ENCODE data around the gene B4GALNT3. TPM values are rescaled to one million over a fixed set of nuclear protein-coding genes. Genes with fewer than 3 reads are reported as not detected.

The B4GALNT3 gene
- total and polyA plus RNA-seq, 3 experiments from 2014 or later, result 3.1 to 6.9 (median 3.5) TPM

- no peak for DNase-seq
- no peaks in the 10 kb centered on the region for H3K9me3 Mint-ChIP-seq
- H3K4me1 Mint-ChIP-seq, result peaks cover 24 to 35% (median 25%) of the 10 kb centered on the region in 3 donors
- ChIA-PET CTCF (interaction anchor here (1.1 to 9.3 kb wide), 4 partner anchors 12 to 102 kb away, joined by 3 to 52 read pairs (median 8); no protein-coding TSS in a partner anchor), POLR2A (no interaction called here)
- Histone ChIP-seq H3K4me3 (ENCODE audit: low read length) (no peak overlapping the region), H3K36me3 (ENCODE audit: insufficient read depth, low read length) (no peaks in the 10 kb centered on the region), H3K27ac (ENCODE audit: low read depth, low read length) (no peak overlapping the region), H3K9me3 (ENCODE audit: low read length) (no peaks in the 10 kb centered on the region), H3K27me3 (ENCODE audit: insufficient read depth, low read length, poor library complexity, severe bottlenecking) (peaks cover 7% of the 10 kb centered on the region), H3K4me1 (ENCODE audit: insufficient read depth, low read length) (peaks cover 23% of the 10 kb centered on the region)
- peaks cover 4 to 18% of the 10 kb centered on the region in 2 donors for H3K27me3 Mint-ChIP-seq
- peaks cover 0 to 2% (median 0%) of the 10 kb centered on the region in 3 donors for H3K36me3 Mint-ChIP-seq
- H3K27ac Mint-ChIP-seq, result peak overlapping the region in 1 of 8 donors; percentile 19
- H3K4me3 Mint-ChIP-seq, result no peak overlapping the region
Observed at GRCh38 chr12:544142-544541, 84.4 kb downstream of the B4GALNT3 start.

DNA sequence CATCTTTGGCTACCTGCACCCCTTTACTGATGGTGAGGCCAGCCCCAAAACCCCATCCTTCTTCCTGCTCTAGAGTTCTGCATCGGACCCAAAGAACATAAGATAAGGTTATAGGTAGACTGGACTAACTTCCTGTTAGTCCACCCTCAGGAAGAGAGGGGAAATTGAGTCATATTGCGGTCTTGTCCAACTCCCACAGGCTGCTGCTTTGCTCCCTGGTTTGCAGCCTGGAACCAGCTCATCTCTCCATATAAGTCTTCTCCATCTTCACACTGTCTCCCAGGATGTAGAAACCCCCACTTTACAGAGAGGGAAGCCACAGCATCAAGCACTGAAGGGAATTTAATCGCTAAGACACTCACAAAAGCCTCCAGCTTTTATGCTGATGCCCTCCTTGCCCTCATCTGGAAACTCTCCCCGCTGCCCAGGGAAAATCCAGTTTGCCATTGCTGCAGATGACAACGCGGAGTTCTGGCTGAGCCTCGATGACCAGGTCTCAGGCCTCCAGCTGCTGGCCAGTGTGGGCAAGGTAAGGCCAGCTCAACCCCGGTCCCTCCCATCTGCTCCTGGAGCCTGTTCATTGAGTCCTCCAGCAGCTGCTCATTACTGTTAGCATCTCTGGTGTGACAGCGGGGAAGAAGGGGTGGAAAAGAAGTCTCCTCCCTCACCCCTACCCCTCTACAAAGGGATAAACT is 85.3 kb downstream of the B4GALNT3 start:
- Histone ChIP-seq H3K4me3 (ENCODE audit: low read length) (no peak overlapping the region), H3K9me3 (ENCODE audit: low read length) (no peaks in the 10 kb centered on the region), H3K4me1 (ENCODE audit: insufficient read depth, low read length) (peaks cover 15% of the 10 kb centered on the region), H3K27ac (ENCODE audit: low read depth, low read length) (no peak overlapping the region), H3K27me3 (ENCODE audit: insufficient read depth, low read length, poor library complexity, severe bottlenecking) (peaks cover 7% of the 10 kb centered on the region), H3K36me3 (ENCODE audit: insufficient read depth, low read length) (no peaks in the 10 kb centered on the region)
- H3K27ac Mint-ChIP-seq, result peak overlapping the region in 1 of 8 donors; percentile 19
- H3K27me3 Mint-ChIP-seq, result peaks cover 4 to 18% of the 10 kb centered on the region in 2 donors
- no peak for DNase-seq
- ChIA-PET POLR2A (no interaction called here), CTCF (interaction anchor here (0.9 to 9.3 kb wide), 5 partner anchors 11 to 103 kb away, joined by 3 to 52 read pairs (median 3); no protein-coding TSS in a partner anchor)
- peak overlapping the region in 1 of 7 donors; percentile 30 for H3K4me3 Mint-ChIP-seq
- peaks cover 15 to 33% (median 16%) of the 10 kb centered on the region in 3 donors for H3K4me1 Mint-ChIP-seq
- H3K9me3 Mint-ChIP-seq, result no peaks in the 10 kb centered on the region
- peaks cover 0 to 2% (median 0%) of the 10 kb centered on the region in 3 donors for H3K36me3 Mint-ChIP-seq

- H3K27me3 ChIP-seq (ENCODE audit: insufficient read depth, low read length, poor library complexity, severe bottlenecking), result peaks cover 7% of the 10 kb centered on the region
- ChIA-PET POLR2A (no interaction called here), CTCF (interaction anchor here (0.9 kb wide), 1 partner anchor 88 kb away, joined by 3 read pairs; no protein-coding TSS in a partner anchor)
- no peaks in the 10 kb centered on the region for H3K9me3 Mint-ChIP-seq
- DNase-seq, result peak in 1 of 5 donors; percentile 3
- no peak overlapping the region for H3K4me3 Mint-ChIP-seq
- H3K27me3 Mint-ChIP-seq, result peaks cover 4 to 18% of the 10 kb centered on the region in 2 donors
- H3K4me1 ChIP-seq (ENCODE audit: insufficient read depth, low read length), result peaks cover 10% of the 10 kb centered on the region
- H3K36me3 Mint-ChIP-seq, result peaks cover 0 to 2% (median 0%) of the 10 kb centered on the region in 3 donors
- no peaks in the 10 kb centered on the region for H3K9me3 ChIP-seq (ENCODE audit: low read length)
- no peak overlapping the region for H3K4me3 ChIP-seq (ENCODE audit: low read length)
- no peak overlapping the region for H3K27ac ChIP-seq (ENCODE audit: low read depth, low read length)
- H3K36me3 ChIP-seq (ENCODE audit: insufficient read depth, low read length), result no peaks in the 10 kb centered on the region
- H3K4me1 Mint-ChIP-seq, result peaks cover 10 to 28% (median 11%) of the 10 kb centered on the region in 3 donors
- no peak overlapping the region for H3K27ac Mint-ChIP-seq
Observed at GRCh38 chr12:545835-546234, 86.1 kb downstream of the B4GALNT3 start.

DNA sequence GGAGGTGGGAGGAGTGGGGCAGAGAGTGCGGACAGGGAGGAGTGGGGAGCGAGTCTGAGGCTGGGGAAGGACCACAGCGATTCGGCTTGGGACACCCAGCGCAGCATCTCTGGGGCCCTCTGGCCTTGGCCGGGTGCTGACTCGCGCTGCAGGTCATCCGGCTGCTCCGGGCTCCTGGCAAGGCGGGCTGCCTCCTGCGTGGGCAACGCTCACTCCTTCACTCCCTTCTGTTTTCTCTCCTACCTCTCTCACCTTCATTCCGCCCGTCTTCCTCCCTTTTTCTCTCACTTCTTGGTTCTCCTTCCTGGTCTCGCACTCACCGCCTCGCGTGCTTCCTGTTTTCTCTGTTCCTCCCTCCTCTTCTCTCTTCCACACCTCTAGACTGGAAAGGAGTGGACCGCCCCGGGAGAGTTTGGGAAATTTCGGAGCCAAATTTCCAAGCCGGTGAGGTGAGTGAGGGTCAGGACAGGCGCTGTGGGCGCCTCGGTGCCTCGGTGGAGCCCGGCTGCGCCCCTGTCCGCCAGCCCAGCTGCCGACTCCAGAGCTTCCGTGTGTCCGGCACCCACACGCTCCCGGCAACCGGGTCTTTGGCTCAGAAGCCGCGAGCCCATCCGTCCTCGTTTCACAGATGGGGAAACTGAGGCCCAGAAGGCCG is 86.7 kb downstream of the B4GALNT3 start:
- Mint-ChIP-seq H3K4me3 (no peak overlapping the region), H3K36me3 (peaks cover 0 to 2% (median 0%) of the 10 kb centered on the region in 3 donors), H3K27ac (no peak overlapping the region), H3K4me1 (peaks cover 12 to 31% (median 12%) of the 10 kb centered on the region in 3 donors), H3K27me3 (peaks cover 4 to 18% of the 10 kb centered on the region in 2 donors), H3K9me3 (no peaks in the 10 kb centered on the region)
- peak in 1 of 5 donors; percentile 35 for DNase-seq
- Histone ChIP-seq H3K36me3 (ENCODE audit: insufficient read depth, low read length) (no peaks in the 10 kb centered on the region), H3K27me3 (ENCODE audit: insufficient read depth, low read length, poor library complexity, severe bottlenecking) (peaks cover 7% of the 10 kb centered on the region), H3K4me1 (ENCODE audit: insufficient read depth, low read length) (peaks cover 10% of the 10 kb centered on the region), H3K4me3 (ENCODE audit: low read length) (no peak overlapping the region), H3K27ac (ENCODE audit: low read depth, low read length) (no peak overlapping the region), H3K9me3 (ENCODE audit: low read length) (no peaks in the 10 kb centered on the region)
- POLR2A ChIA-PET, result no interaction called here
- CTCF ChIA-PET, result interaction anchor here (0.8 to 3.5 kb wide), 17 partner anchors 9 to 145 kb away, joined by 3 to 45 read pairs (median 7); partner anchors contain the start of gene CCDC77

- Mint-ChIP-seq H3K27me3 (peaks cover 4 to 18% of the 10 kb centered on the region in 2 donors), H3K4me3 (no peak overlapping the region), H3K27ac (peak overlapping the region in 1 of 8 donors; percentile 64), H3K4me1 (peaks cover 20 to 39% (median 20%) of the 10 kb centered on the region in 3 donors), H3K36me3 (peaks cover 0 to 2% (median 0%) of the 10 kb centered on the region in 3 donors), H3K9me3 (no peaks in the 10 kb centered on the region)
- ChIA-PET POLR2A (no interaction called here), CTCF (interaction anchor here (0.8 to 3.5 kb wide), 24 partner anchors 9 to 402 kb away, joined by 3 to 45 read pairs (median 4); partner anchors contain the start of genes CCDC77 and RAD52)
- H3K27me3 ChIP-seq (ENCODE audit: insufficient read depth, low read length, poor library complexity, severe bottlenecking), result peaks cover 7% of the 10 kb centered on the region
- H3K36me3 ChIP-seq (ENCODE audit: insufficient read depth, low read length), result no peaks in the 10 kb centered on the region
- H3K27ac ChIP-seq (ENCODE audit: low read depth, low read length), result no peak overlapping the region
- DNase-seq, result peak; percentile 58 to 78 (median 60)
- H3K4me3 ChIP-seq (ENCODE audit: low read length), result no peak overlapping the region
- no peaks in the 10 kb centered on the region for H3K9me3 ChIP-seq (ENCODE audit: low read length)
- H3K4me1 ChIP-seq (ENCODE audit: insufficient read depth, low read length), result peaks cover 12% of the 10 kb centered on the region
Observed at GRCh38 chr12:546920-547845, 87.4 kb downstream of the B4GALNT3 start.

- Mint-ChIP-seq H3K27me3 (peaks cover 4 to 18% of the 10 kb centered on the region in 2 donors), H3K27ac (peak overlapping the region in 1 of 8 donors; percentile 23), H3K4me1 (peaks cover 28 to 47% (median 28%) of the 10 kb centered on the region in 3 donors), H3K4me3 (no peak overlapping the region), H3K36me3 (peaks cover 0 to 2% (median 0%) of the 10 kb centered on the region in 3 donors), H3K9me3 (no peaks in the 10 kb centered on the region)
- CTCF ChIA-PET, result interaction anchor here (0.8 to 3.5 kb wide), 17 partner anchors 8 to 401 kb away, joined by 3 to 45 read pairs (median 7); partner anchors contain the start of genes CCDC77 and RAD52
- no peak overlapping the region for H3K27ac ChIP-seq (ENCODE audit: low read depth, low read length)
- no peak overlapping the region for H3K4me3 ChIP-seq (ENCODE audit: low read length)
- no peaks in the 10 kb centered on the region for H3K36me3 ChIP-seq (ENCODE audit: insufficient read depth, low read length)
- H3K9me3 ChIP-seq (ENCODE audit: low read length), result no peaks in the 10 kb centered on the region
- POLR2A ChIA-PET, result no interaction called here
- no peak for DNase-seq
- peaks cover 20% of the 10 kb centered on the region for H3K4me1 ChIP-seq (ENCODE audit: insufficient read depth, low read length)
- H3K27me3 ChIP-seq (ENCODE audit: insufficient read depth, low read length, poor library complexity, severe bottlenecking), result peaks cover 7% of the 10 kb centered on the region
Observed at GRCh38 chr12:547883-548470, 88.2 kb downstream of the B4GALNT3 start.

DNA sequence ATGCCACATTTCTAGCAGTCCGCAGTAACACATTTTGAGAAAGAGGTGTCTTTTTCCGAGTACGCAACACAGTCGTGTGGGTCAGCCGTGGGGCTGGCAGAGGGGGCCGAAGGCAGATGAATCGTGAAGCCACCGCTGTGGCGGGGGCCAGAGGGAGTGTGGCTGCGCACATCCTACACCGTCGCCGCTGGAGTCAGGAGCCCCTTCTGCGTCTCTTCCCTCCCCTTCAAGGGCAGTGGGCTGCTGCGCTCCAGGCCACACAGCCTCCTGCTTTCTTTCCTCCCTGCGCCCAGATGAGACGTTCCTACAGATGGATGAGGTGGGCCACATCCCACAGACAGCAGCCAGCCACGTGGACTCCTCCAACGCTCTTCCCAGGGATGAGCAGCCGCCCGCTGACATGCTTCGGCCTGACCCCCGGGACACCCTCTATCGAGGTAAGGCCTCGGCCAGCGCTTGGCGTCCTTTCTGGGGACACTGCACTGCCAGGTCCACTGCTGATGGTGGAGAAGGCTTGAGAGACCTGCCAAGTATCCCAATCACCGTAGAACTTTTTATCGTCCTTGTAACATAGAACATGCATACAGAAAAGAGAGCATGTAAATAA is 89.8 kb downstream of the B4GALNT3 start:
- ChIA-PET CTCF (interaction anchor here (3.4 to 3.5 kb wide), 2 partner anchors 12 to 108 kb away, joined by 21 to 31 read pairs; no protein-coding TSS in a partner anchor), POLR2A (no interaction called here)
- Histone ChIP-seq H3K27me3 (ENCODE audit: insufficient read depth, low read length, poor library complexity, severe bottlenecking) (peaks cover 7% of the 10 kb centered on the region), H3K4me1 (ENCODE audit: insufficient read depth, low read length) (peaks cover 33% of the 10 kb centered on the region), H3K36me3 (ENCODE audit: insufficient read depth, low read length) (no peaks in the 10 kb centered on the region), H3K9me3 (ENCODE audit: low read length) (no peaks in the 10 kb centered on the region), H3K4me3 (ENCODE audit: low read length) (no peak overlapping the region), H3K27ac (ENCODE audit: low read depth, low read length) (no peak overlapping the region)
- Mint-ChIP-seq H3K27ac (peak overlapping the region in 1 of 8 donors; percentile 23), H3K9me3 (no peaks in the 10 kb centered on the region), H3K36me3 (no peaks in the 10 kb centered on the region), H3K4me3 (no peak overlapping the region), H3K27me3 (peaks cover 3 to 14% of the 10 kb centered on the region in 2 donors), H3K4me1 (peaks cover 36 to 58% (median 37%) of the 10 kb centered on the region in 3 donors)
- no peak for DNase-seq

Data from CD8-positive, alpha-beta memory T cell (primary cell).